Measurements from ENCODE around the gene CFP.

DNA sequence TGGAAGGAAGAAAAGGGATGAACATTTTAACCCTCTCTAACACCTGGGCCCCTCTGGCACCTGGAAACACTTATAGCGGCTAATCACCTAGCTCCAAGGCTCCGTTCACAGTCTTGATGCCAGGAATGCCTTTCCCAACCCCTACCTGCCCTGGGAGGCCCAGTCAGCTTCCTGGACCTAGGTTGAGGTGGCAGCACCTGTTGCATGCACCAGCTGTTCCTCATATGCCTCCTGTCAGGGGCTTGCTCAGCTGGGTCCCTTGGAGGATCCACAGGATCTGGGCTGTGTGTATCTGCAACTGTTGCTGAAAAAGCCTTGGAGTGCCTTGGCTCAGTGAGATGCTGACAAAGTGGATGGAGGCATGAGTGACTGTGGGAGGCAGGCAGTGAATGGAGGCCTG lies 4.4 kb downstream of the CFP start:
- TF ChIP-seq TAF1 (IDR thresholded peaks at IDR 0.05; ENCODE audit: low read depth) (no peak), EZH2 (IDR thresholded peaks at IDR 0.05; ENCODE audit: borderline replicate concordance, insufficient read depth, low read length, poor library complexity, severe bottlenecking) (no peak)
- TF ChIP-seq, protein P1, sequence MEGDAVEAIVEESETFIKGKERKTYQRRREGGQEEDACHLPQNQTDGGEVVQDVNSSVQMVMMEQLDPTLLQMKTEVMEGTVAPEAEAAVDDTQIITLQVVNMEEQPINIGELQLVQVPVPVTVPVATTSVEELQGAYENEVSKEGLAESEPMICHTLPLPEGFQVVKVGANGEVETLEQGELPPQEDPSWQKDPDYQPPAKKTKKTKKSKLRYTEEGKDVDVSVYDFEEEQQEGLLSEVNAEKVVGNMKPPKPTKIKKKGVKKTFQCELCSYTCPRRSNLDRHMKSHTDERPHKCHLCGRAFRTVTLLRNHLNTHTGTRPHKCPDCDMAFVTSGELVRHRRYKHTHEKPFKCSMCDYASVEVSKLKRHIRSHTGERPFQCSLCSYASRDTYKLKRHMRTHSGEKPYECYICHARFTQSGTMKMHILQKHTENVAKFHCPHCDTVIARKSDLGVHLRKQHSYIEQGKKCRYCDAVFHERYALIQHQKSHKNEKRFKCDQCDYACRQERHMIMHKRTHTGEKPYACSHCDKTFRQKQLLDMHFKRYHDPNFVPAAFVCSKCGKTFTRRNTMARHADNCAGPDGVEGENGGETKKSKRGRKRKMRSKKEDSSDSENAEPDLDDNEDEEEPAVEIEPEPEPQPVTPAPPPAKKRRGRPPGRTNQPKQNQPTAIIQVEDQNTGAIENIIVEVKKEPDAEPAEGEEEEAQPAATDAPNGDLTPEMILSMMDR (IDR thresholded peaks at IDR 0.05; ENCODE audit: poor library complexity, severe bottlenecking) = no peak
